ENCODE results near the gene EIF4EBP2. TPM values are rescaled to one million over a fixed set of nuclear protein-coding genes. Genes with fewer than 3 reads are reported as not detected.

EIF4EBP2 gene
- polyA plus RNA-seq, 1 experiment = 13.4 TPM

DNA sequence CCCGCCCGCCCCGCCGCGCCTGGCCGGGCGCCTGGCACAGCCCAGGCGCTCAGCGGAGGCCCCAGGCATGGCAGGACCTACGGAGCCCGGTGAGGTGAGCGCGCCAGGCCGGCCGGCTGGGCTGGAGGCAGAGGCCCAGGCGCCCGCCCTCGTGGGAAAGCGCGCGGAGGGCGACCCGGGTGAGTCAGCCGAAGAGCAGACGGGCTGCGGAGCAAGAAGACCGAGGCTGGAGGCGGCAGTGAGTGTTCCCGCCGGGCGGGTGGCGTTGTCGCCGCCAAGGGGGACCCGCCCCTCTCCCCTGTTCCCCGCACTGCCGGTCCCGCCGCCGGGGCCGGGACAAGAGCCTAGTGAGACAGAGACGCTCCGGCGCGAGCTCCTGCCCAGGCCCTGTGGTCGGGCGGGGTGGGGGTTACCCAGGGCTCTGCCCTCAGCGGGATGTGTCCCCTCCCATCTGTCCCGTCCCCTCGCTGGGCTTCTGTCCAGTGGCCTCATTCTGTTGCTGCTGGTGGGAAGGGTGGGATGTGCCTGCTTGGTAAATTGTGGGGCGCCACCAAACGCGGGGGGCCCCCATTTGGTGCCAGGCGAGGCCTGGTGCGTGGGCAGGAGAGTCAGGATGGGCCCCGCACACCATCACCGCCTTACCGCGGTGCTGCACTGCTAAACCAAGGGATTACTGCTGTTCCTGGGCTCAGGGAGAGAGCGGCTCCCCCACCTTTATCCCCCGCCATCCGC is 54.5 kb downstream of the EIF4EBP2 start:
- CTCF ChIA-PET = interaction anchor here (7.4 kb wide), 1 partner anchor 82 kb away, joined by 123 read pairs; no protein-coding TSS in a partner anchor
- H3K36me3 ChIP-seq (ENCODE audit: control insufficient read depth, insufficient read depth, low read length) = no peaks in the 10 kb centered on the region
- TF ChIP-seq CTCF (IDR thresholded peaks at IDR 0.05; ENCODE audit: insufficient read depth, low read depth, low read length) = no peak
- H3K27me3 ChIP-seq (ENCODE audit: control insufficient read depth, insufficient read depth, low read length) = peaks cover 10% of the 10 kb centered on the region
- POLR2A ChIA-PET = no interaction called here
- no peak for DNase-seq (ENCODE audit: low read depth)
- 0 out of 2 replicates have a peak overlapping the region, but pooled peaks have one; percentile 4 for H3K4me3 ChIP-seq (ENCODE audit: low read depth, low read length)

GRCh38 chr10:70459061-70459773 is 55.3 kb downstream of the EIF4EBP2 start:
- ChIA-PET CTCF (interaction anchor here (0.6 to 7.4 kb wide), 5 partner anchors 13 to 187 kb away, joined by 3 to 123 read pairs (median 13); no protein-coding TSS in a partner anchor), POLR2A (no interaction called here)
- DNase-seq (ENCODE audit: low read depth) = no peak
- Histone ChIP-seq H3K27me3 (ENCODE audit: control insufficient read depth, insufficient read depth, low read length) (peaks cover 10% of the 10 kb centered on the region), H3K4me3 (ENCODE audit: low read depth, low read length) (no peak overlapping the region), H3K36me3 (ENCODE audit: control insufficient read depth, insufficient read depth, low read length) (no peaks in the 10 kb centered on the region)
- TF ChIP-seq CTCF (IDR thresholded peaks at IDR 0.05; ENCODE audit: insufficient read depth, low read depth, low read length) = no peak

DNA sequence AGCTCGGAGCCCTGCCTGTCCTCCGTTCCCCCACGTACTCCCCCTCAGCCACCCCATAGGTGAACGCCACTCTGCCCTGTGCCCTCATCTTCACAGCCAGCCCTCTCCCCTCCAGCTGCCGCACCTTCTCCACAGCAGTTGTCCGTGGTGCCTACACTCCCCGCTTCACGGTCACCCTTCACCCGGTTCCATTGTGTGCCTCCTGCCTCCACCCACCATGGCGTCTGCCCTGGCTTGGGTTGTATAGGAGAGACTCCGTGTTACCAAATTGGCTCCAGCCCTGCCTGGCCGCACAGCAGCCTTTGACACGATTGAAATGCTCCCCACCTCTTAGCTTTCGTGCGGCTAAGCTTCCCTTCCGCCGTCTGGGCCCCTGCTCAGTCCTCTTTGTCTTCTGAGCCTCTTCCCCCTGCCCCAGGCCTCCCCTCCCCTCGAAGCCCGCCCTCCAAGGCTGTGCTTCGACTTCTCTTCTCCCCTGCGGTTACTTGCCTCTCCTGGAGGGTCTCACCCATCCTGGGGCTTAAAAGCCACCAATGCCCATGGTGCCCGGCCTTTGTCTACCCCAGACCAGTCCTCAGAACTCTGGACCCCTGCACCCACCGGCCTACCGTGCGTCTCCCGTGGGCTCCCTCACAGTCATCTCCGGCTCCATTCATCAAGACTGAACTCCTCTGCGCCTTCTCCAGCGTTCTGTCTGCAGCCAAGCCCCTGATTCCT is 56.0 kb downstream of the EIF4EBP2 start:
- DNase-seq (ENCODE audit: low read depth) = no peak
- ChIA-PET POLR2A (no interaction called here), CTCF (interaction anchor here (0.6 to 7.4 kb wide), 10 partner anchors 10 to 301 kb away, joined by 3 to 123 read pairs (median 12); no protein-coding TSS in a partner anchor)
- Histone ChIP-seq H3K36me3 (ENCODE audit: control insufficient read depth, insufficient read depth, low read length) (no peaks in the 10 kb centered on the region), H3K4me3 (ENCODE audit: low read depth, low read length) (no peak overlapping the region), H3K27me3 (ENCODE audit: control insufficient read depth, insufficient read depth, low read length) (peaks cover 10% of the 10 kb centered on the region)
- no peak for TF ChIP-seq CTCF (IDR thresholded peaks at IDR 0.05; ENCODE audit: insufficient read depth, low read depth, low read length)

DNA sequence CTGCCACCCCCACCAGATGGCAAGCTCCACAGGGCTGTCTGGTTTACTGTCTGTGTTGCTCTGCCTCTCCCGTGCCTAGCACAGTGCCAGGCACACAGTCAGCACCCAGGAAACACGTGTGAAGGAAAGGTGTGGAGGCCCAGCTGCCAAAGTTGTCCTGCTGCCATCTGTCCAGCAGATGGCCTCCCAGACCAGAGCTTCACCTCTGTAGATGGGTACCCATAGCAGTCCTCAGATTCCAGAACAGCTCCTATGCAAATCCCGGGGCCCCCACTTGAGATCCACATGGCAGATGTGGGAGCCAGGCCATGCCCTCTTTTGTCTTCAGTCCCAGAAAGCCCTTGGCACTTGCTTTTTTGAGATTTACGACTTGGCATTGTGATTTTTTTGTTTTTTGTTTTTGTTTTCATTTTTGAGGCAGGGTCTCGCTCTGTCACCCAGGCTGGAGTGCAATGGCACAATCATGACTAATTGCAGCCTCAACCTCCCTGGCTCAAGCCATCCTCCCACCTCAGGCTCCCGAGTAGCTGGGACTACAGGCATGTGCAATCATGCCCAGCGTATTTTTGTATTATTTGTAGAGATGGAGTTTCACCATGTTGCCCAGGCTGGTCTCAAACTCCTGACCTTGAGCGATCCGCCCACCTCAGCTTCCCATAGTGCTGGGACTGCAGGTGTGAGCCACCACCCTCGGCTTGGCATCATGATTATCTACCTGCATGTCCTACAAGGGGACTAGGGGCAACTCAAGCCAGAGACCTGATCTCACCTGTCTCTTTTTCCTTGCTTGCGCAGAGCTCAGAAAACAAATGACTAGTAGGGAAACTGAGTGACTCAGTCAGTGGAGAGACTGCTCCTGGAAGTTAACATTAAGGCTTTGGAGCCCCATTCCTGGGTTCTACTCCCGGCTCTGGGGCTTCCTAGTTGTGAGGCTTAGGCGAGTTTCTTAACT is 57.7 kb downstream of the EIF4EBP2 start:
- no peak for DNase-seq (ENCODE audit: low read depth)
- CTCF ChIA-PET = interaction anchor here (0.5 to 7.4 kb wide), 32 partner anchors 11 to 1564 kb away, joined by 3 to 123 read pairs (median 5); partner anchors contain the start of gene EIF4EBP2
- no peaks in the 10 kb centered on the region for H3K36me3 ChIP-seq (ENCODE audit: control insufficient read depth, insufficient read depth, low read length)
- H3K27me3 ChIP-seq (ENCODE audit: control insufficient read depth, insufficient read depth, low read length) = peaks cover 5% of the 10 kb centered on the region; the same call in 1 of the 2 replicates
- POLR2A ChIA-PET = no interaction called here
- TF ChIP-seq CTCF (IDR thresholded peaks at IDR 0.05; ENCODE audit: insufficient read depth, low read depth, low read length) = peak; percentile 88
- no peak overlapping the region for H3K4me3 ChIP-seq (ENCODE audit: low read depth, low read length)

Measured in BJ (cell line).